K562 (cell line): ENCODE measurements around the gene ARHGEF16. TPM values are rescaled to one million over a fixed set of nuclear protein-coding genes. Genes with fewer than 3 reads are reported as not detected.
A peak's percentile ranks its signal among the peaks of the same experiment; 100 is the strongest.

ENCODE experiments used
- CTBP1 ChIP-seq: fragments of 450-650 bp; IDR thresholded peaks from 2 replicates; pipeline ENCODE4 v1.6.1; 2016; ENCODE audit warnings: borderline replicate concordance
- EGR1 ChIP-seq: fragments of 450-650 bp; conservative IDR thresholded peaks from 2 replicates; pipeline ENCODE4 v1.6.1; 2017; ENCODE audit warnings: mild to moderate bottlenecking
- KDM1A ChIP-seq, 2 experiments: fragments of 450-650 bp; IDR thresholded peaks; 2 replicates each; pipeline ENCODE4 v1.6.1; 2016; ENCODE audit warnings: mild to moderate bottlenecking in 2 of 2
- NRF1 ChIP-seq, 2 experiments: fragments of 450-650 bp; IDR thresholded peaks in 1 of 2; conservative IDR thresholded peaks in 1 of 2; 2 replicates each; pipeline ENCODE4 v1.6.1; 2014; ENCODE audit warnings: mild to moderate bottlenecking in 2 of 2
- RAD21 ChIP-seq, 2 experiments: fragments of 250-450 bp in 1 of 2; fragments of 450-650 bp in 1 of 2; sonication (Bioruptor Pico) in 1 of 2; formaldehyde crosslinking in 1 of 2; IDR thresholded peaks in 1 of 2; conservative IDR thresholded peaks in 1 of 2; 2 replicates each; pipeline versions ENCODE4 v1.4.0 to v1.8.0; 2020 to 2022; ENCODE audit warnings: mild to moderate bottlenecking in 2 of 2, moderate library complexity in 1 of 2
- SAFB ChIP-seq: fragments of 200-400 bp; formaldehyde crosslinking; IDR thresholded peaks from 2 replicates; pipeline ENCODE4 v1.6.1; 2017; ENCODE audit warnings: low read depth, low read length, borderline replicate concordance
- SMC3 ChIP-seq: conservative IDR thresholded peaks from 2 replicates; pipeline ENCODE4 v1.6.1; 2011; ENCODE audit warnings: low read depth, low read length, improper control_type of control experiment; ENCODE audit not compliant: insufficient read depth
- XRCC5 ChIP-seq: fragments of 200-400 bp; formaldehyde crosslinking; IDR thresholded peaks from 2 replicates; pipeline ENCODE4 v1.6.1; 2017; ENCODE audit warnings: low read depth, mild to moderate bottlenecking, low read length
- polyA plus RNA-seq, 8 experiments: library from polyadenylated mRNA; depleted of rRNA in 4 of 8; stranded (reverse) in 5 of 8; unstranded in 3 of 8; fragments of >200 nt; fragmentation: Nextera tagmentation in 2 of 8; fragmentation: Illumina TruSeq in 1 of 8; extraction: Ambion mirVana in 2 of 8; extraction: Trizol in 1 of 8; gene quantifications; 2 replicates each; pipeline versions ENCODE4 v1.2.1 to v1.2.3, GENCODE V29; 2011 to 2014; ENCODE audit warnings: inconsistent platforms in 1 of 8, missing spikeins in 1 of 8
- total RNA-seq, 7 experiments: library from RNA; depleted of rRNA in 6 of 7; stranded (reverse); fragments of >200 nt in 6 of 7; fragmentation: Illumina TruSeq in 2 of 7; extraction: Trizol in 2 of 7; gene quantifications; 2 replicates each; pipeline versions ENCODE4 v1.2.1 to v1.2.3, GENCODE V29; 2011 to 2021; ENCODE audit warnings: low replicate concordance in 1 of 7
- TF ChIP-seq, protein P1 (sequence below): fragments of 250-450 bp; sonication (Bioruptor Pico); IDR thresholded peaks from 2 replicates; pipeline ENCODE4 v1.5.0; 2020; ENCODE audit warnings: mild to moderate bottlenecking, borderline replicate concordance
- TF ChIP-seq, protein P2 (sequence below): sonication (generic); formaldehyde crosslinking; IDR thresholded peaks from 2 replicates; pipeline ENCODE4 v1.8.0; 2022; ENCODE audit warnings: missing genetic modification reagents, mild to moderate bottlenecking, moderate library complexity, borderline replicate concordance

ARHGEF16 gene
- total and polyA plus RNA-seq, 9 of the 15 experiments (the other 6 are each of a cell fraction or from before 2014, with no cell fraction given) = 0.15 to 1.2 (median 0.49) TPM; not detected in 2

DNA sequence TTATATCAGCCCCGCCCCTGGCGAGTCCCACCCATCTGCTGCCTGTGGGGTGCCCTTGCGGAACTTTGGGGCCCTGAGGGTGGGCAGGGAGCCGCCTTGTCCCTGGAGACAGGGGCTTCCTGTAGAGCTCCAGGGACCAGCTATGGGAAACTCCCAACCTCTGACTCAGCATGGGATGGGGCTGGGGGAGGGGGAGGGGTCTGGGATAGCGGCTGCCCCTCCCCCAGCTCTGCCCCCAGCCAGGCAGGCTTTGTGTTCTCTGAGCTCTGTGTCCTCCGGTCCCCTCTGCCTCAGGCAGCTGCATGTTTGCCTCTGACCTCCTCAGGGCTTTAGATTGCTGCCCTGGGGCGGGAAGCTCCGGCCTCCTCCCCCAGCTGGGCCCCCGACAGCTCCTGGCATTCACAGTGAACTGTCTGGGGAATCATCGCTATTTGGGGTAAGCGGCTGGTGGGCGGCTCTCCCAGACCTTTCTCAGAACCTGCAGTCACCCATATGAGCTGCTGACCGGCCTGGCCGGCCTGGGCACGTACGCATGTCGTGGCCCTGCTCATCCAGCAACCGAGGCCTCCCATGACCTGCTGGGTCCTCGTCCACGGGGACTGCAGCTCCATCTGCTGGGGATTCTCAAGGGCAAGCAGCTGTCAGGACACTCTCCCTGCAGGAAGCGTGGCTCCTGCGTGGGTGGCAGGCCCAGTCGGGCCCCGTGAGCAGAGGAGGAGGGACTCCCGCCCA, 17.1 kb downstream of the ARHGEF16 start (continued):
- TF ChIP-seq, protein P1, sequence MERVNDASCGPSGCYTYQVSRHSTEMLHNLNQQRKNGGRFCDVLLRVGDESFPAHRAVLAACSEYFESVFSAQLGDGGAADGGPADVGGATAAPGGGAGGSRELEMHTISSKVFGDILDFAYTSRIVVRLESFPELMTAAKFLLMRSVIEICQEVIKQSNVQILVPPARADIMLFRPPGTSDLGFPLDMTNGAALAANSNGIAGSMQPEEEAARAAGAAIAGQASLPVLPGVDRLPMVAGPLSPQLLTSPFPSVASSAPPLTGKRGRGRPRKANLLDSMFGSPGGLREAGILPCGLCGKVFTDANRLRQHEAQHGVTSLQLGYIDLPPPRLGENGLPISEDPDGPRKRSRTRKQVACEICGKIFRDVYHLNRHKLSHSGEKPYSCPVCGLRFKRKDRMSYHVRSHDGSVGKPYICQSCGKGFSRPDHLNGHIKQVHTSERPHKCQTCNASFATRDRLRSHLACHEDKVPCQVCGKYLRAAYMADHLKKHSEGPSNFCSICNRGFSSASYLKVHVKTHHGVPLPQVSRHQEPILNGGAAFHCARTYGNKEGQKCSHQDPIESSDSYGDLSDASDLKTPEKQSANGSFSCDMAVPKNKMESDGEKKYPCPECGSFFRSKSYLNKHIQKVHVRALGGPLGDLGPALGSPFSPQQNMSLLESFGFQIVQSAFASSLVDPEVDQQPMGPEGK (CRISPR knock-in tag) = no peak
- TF ChIP-seq, protein P2, sequence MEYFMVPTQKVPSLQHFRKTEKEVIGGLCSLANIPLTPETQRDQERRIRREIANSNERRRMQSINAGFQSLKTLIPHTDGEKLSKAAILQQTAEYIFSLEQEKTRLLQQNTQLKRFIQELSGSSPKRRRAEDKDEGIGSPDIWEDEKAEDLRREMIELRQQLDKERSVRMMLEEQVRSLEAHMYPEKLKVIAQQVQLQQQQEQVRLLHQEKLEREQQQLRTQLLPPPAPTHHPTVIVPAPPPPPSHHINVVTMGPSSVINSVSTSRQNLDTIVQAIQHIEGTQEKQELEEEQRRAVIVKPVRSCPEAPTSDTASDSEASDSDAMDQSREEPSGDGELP = peak; percentile 35; the same call in 1 of the 2 replicates
- TF ChIP-seq NRF1 (conservative IDR thresholded peaks at IDR 0.05 in 1 of 2, IDR thresholded peaks at IDR 0.05 in 1 of 2) (peak; percentile 66 to 74), CTBP1 (0 out of 2 replicates have a peak, but pooled peaks have one; percentile 32), KDM1A (IDR thresholded peaks at IDR 0.05) (peak in 1 of 2 experiments; percentile 64; a peak in 1 of 4 replicates), EGR1 (peak; percentile 95), SMC3 (0 out of 2 replicates have a peak, but pooled peaks have one; percentile 9), RAD21 (CRISPR knock-in tag; conservative IDR thresholded peaks at IDR 0.05 in 1 of 2, IDR thresholded peaks at IDR 0.05 in 1 of 2) (peak in 1 of 2 experiments; percentile 39; a peak in 2 of 4 replicates), XRCC5 (no peak), SAFB (peak; percentile 39; the same call in 1 of the 2 replicates)
